IPS-11a (cell line): ENCODE measurements around the gene DGAT2L6.
"Not testable (repeated sequence)": the region's sequence is repeated elsewhere in the genome, so short reads cannot be mapped to it uniquely, and the experiment has no call there.

Experiments
- H3K4me3 ChIP-seq: one replicate; pipeline ENCODE4 v1.5.1; 2013; ENCODE audit warnings: low read depth, low read length, control low read depth

Gene DGAT2L6

GRCh38 chrX:70196961-70197720, 19.9 kb downstream of the DGAT2L6 start:
- H3K4me3 ChIP-seq = no peak overlapping the region

GRCh38 chrX:70201732-70202131, 24.4 kb downstream of the DGAT2L6 start:
- no peak overlapping the region for H3K4me3 ChIP-seq

- no peak overlapping the region for H3K4me3 ChIP-seq
These were observed 31.2 kb downstream of the DGAT2L6 start for GRCh38 chrX:70208479-70208878.

GRCh38 chrX:70209570-70209969, 32.3 kb downstream of the DGAT2L6 start:
- H3K4me3 ChIP-seq = not testable (repeated sequence)

- no peak overlapping the region for H3K4me3 ChIP-seq
These were observed 42.9 kb downstream of the DGAT2L6 start for GRCh38 chrX:70219938-70220764.

- H3K4me3 ChIP-seq = no peak overlapping the region
These were observed 48.8 kb downstream of the DGAT2L6 start for GRCh38 chrX:70226048-70226447.

GRCh38 chrX:70226687-70227086, 49.4 kb downstream of the DGAT2L6 start:
- H3K4me3 ChIP-seq = no peak overlapping the region

GRCh38 chrX:70231666-70232065, 54.4 kb downstream of the DGAT2L6 start:
- H3K4me3 ChIP-seq = no peak overlapping the region

- H3K4me3 ChIP-seq = no peak within 1 kb of the TSS
These were observed 57.1 kb downstream of the DGAT2L6 start, which contains the start of gene AWAT1 for GRCh38 chrX:70234355-70234754. AWAT1 (plus strand) TSS chrX:70234655; CDS start chrX:70234696, 41 bp downstream.

- no peak overlapping the region for H3K4me3 ChIP-seq
These were observed 63.5 kb downstream of the DGAT2L6 start for GRCh38 chrX:70240751-70241150.

- H3K4me3 ChIP-seq = no peak overlapping the region
These were observed 64.2 kb downstream of the DGAT2L6 start for GRCh38 chrX:70241501-70241900.

- H3K4me3 ChIP-seq = not testable (repeated sequence)
These were observed 66.3 kb downstream of the DGAT2L6 start for GRCh38 chrX:70243601-70244000.

GRCh38 chrX:70244881-70245280, 67.6 kb downstream of the DGAT2L6 start:
- H3K4me3 ChIP-seq = no peak overlapping the region

- H3K4me3 ChIP-seq = no peak overlapping the region
These were observed 70.0 kb downstream of the DGAT2L6 start for GRCh38 chrX:70247252-70247651.

GRCh38 chrX:70252491-70252890, 75.2 kb downstream of the DGAT2L6 start:
- no peak overlapping the region for H3K4me3 ChIP-seq

- H3K4me3 ChIP-seq = no peak overlapping the region
These were observed 76.2 kb downstream of the DGAT2L6 start for GRCh38 chrX:70253377-70254062.

- H3K4me3 ChIP-seq = no peak overlapping the region
These were observed 76.7 kb downstream of the DGAT2L6 start for GRCh38 chrX:70254063-70254400.

GRCh38 chrX:70254909-70255308, 77.6 kb downstream of the DGAT2L6 start:
- no peak overlapping the region for H3K4me3 ChIP-seq
